ENCODE measurements around the gene WEE1.
A peak's percentile ranks its signal among the peaks of the same experiment; 100 is the strongest.
"Not testable (repeated sequence)": the region's sequence is repeated elsewhere in the genome, so short reads cannot be mapped to it uniquely, and the experiment has no call there.

WEE1 gene

GRCh38 chr11:9600644-9601036 is 27.2 kb downstream of the WEE1 start:
- peak; percentile 61 for DNase-seq

- DNase-seq: peak; percentile 89
These were observed 27.8 kb downstream of the WEE1 start for GRCh38 chr11:9601037-9601875.

GRCh38 chr11:9601876-9602199 is 28.4 kb downstream of the WEE1 start:
- no peak for DNase-seq

GRCh38 chr11:9603214-9603613 is 29.7 kb downstream of the WEE1 start:
- not testable (repeated sequence) for DNase-seq

GRCh38 chr11:9604134-9604533 is 30.7 kb downstream of the WEE1 start:
- DNase-seq: peak; percentile 27

GRCh38 chr11:9605742-9606141 is 32.3 kb downstream of the WEE1 start:
- no peak for DNase-seq

- DNase-seq: no peak
These were observed 33.5 kb downstream of the WEE1 start for GRCh38 chr11:9606809-9607510.

GRCh38 chr11:9607511-9607899 is 34.0 kb downstream of the WEE1 start:
- no peak for DNase-seq

- no peak for DNase-seq
These were observed 35.7 kb downstream of the WEE1 start for GRCh38 chr11:9609002-9609759.

- no peak for DNase-seq
These were observed 36.4 kb downstream of the WEE1 start for GRCh38 chr11:9609841-9610240.

GRCh38 chr11:9613118-9613829 is 39.8 kb downstream of the WEE1 start:
- peak; percentile 98 for DNase-seq

GRCh38 chr11:9613830-9614762 is 40.6 kb downstream of the WEE1 start:
- DNase-seq: peak; percentile 90

GRCh38 chr11:9615031-9615451 is 41.6 kb downstream of the WEE1 start:
- peak; percentile 31 for DNase-seq

GRCh38 chr11:9616042-9616675 is 42.7 kb downstream of the WEE1 start:
- peak; percentile 51 for DNase-seq

GRCh38 chr11:9616858-9617257 is 43.4 kb downstream of the WEE1 start:
- DNase-seq: peak; percentile 56

GRCh38 chr11:9617940-9618339 is 44.5 kb downstream of the WEE1 start:
- peak; percentile 88 for DNase-seq

- no peak for DNase-seq
These were observed 45.5 kb downstream of the WEE1 start for GRCh38 chr11:9619004-9619403.

GRCh38 chr11:9619971-9620370 is 46.5 kb downstream of the WEE1 start:
- no peak for DNase-seq

GRCh38 chr11:9622353-9622752 is 48.9 kb downstream of the WEE1 start:
- not testable (repeated sequence) for DNase-seq

GRCh38 chr11:9623053-9623452 is 49.6 kb downstream of the WEE1 start:
- not testable (repeated sequence) for DNase-seq

GRCh38 chr11:9624448-9624847 is 51.0 kb downstream of the WEE1 start:
- DNase-seq: no peak
